Stimulated activated CD4-positive, alpha-beta T cell treated with anti-CD3 and anti-CD28 coated beads, Interleukin-15, amount 100 ng/mL, for 1 hour (primary cell): Measurements from ENCODE around the gene NAV2.

Experiments
- DNase-seq, 2 donors: peaks; one replicate each; pipeline ENCODE4 v3.0.0-alpha.2; 2020; ENCODE audit warnings: low read depth in 1 of 2, low spot score in 1 of 2

NAV2 gene

DNA sequence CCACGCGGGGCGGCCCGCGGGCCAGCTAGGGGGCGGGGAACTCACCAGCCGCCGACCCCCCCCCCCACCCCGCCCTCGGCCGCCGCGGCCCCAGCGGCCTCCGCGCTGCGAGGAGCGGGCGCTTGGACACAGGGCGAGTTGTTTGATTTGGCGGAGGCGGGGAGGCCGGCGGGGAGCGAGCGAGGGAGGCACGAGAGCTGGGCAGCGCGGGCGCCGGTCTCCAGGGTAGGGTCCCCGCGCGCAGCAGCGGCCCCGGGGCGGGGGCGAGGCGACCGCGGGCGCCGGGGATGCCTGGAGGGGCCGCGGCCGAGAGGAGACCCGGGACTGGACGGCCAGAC lies 64.4 kb downstream of the NAV2 start:
- no peak for DNase-seq

DNA sequence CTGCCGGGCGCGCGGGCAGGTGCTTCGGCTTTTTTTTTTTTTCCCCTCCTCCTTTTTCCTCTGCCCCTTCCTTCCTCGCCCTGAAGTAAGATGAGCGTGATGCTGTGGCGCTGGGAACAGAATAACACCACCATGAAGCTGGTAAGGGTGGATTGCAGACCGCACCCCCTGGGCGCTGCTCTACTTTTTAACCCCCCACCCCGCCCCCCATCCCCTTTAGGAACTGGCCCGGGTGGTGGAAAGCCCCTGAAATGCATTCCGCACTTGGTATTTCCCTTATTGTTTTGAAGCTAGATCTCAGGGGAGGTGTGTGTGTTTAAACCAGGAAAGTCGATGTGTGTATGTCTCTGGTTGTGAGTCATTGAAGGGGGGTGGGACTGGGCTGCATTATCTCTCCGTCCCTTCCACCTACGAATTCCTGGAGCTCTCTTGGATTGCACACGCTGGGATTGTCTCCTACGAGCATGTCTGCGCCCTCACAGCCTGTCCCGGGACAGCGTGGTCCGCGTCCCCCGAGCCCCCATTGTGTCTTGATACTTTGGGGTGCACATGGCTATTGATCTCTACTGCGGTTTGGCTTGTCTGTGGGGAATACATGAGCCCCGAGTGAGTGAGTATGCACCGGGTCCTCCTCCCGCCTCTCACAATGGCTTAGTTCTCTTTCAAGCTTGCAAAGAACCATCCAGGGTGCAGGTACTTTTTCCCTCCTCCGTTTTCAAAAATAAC lies 64.9 kb downstream of the NAV2 start:
- DNase-seq, result no peak

DNA sequence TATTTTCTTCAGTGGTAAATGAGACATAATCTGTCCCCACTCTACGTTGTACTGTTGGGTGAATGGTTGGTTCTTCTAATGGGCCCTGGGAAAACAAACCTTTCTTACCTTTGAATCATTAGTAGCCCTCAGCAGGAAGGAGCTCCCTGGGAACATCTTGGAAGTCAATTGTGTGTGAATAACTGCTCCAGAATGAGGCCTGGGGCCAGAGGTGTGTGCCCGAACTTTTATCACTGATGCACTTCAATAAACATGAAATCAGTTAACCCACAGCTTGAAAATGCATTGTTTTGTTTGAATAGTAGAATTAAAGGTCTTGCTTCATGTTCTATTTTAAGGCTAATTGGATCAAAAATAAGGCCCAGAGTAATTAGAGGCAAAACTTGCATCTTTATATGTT lies 67.1 kb downstream of the NAV2 start:
- DNase-seq, result no peak

DNA sequence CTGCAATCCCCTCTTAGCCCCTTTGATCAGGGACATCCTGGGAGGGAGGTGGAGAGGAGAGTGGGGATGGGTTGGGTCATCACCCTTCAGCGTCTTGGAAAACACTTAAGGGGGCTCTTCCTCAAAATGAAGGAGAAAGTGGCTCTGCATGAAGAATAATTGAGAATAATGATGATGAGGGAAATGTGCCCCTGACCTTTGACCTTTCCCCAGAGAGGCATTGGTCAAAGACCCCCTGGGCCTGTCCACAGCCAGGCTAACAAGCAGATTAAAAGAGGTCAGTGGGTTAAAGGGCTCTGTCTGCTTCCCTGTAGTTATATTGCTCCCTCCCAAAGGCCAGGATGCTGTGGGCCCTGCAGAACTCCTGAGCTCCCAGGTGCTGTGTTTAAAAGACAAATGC lies 68.7 kb downstream of the NAV2 start:
- no peak for DNase-seq

DNA sequence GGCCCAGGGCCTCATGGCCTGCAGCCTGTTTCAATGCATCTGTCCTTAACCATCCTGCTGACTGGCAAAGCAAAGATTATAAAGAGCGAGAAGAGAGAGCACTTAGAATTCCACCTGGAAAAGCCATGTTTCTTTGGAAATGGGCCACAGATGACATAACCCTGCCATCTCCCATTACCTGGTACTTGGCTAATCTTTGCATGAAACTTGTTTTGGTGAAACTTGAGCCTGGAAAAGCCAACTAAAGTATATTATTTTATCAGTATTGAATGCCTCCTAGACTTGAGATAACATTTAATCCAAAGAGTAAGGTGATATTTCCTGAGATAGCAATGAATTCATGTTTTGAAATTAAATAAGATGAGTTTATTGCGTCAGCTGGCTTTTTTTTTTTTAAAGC lies 72.6 kb downstream of the NAV2 start:
- DNase-seq, result no peak

DNA sequence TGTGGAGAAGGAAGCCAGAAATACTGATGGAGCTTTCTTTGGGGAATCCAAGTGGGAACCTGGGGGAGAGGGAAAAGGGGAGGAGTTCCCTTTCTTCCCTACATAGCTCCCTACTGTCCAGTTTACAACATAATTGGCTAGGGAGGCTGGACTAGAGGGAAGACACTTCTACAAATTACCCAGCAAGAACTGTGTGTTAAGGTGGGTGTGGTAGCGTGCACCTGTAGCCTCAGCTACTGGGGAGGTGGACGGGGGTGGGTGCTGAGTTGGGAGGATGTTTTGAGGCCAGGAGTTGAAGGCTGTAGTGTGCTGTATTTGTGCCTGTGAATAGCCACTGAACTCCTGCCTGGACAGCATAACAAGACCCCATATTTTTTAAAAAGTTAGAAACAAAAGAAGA lies 74.0 kb downstream of the NAV2 start:
- DNase-seq, result no peak

DNA sequence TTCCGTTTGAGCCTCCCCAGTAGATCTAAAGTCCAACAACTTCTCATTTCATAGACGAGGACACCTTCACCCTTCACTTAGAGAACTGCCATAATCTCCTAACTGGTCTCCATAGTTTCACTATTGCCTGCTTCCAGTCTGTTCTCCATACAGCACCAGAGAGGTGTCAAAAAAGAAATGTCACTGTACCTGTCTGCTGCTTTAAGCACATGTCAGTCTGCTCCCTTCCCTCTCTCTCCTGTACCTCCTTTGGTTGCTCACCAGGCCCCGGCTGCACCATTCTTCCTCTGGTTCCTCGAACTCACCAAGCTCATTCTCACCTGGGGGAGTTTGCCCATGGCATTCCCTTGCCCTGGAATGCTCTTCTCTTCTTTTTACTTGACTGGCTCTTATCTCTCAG lies 75.8 kb downstream of the NAV2 start:
- DNase-seq, result no peak

DNA sequence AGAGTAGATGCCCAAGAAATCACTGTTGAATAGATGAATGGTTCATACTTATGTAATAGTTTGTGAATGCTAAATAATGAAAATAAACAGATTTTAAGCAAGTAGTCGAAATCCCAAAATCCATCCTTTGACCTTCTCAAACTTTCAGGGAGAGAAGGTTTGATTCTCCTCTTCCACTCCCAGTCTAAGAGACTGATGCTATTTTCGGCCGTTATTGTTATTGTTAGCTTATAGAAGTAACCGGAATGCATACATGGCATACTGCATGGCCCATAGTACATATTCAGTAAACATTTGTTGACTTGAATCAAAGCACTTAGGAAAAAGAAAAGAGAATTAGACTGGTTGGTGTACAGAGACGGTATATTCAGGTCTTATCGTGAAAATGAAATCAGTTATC lies 76.6 kb downstream of the NAV2 start:
- no peak for DNase-seq

DNA sequence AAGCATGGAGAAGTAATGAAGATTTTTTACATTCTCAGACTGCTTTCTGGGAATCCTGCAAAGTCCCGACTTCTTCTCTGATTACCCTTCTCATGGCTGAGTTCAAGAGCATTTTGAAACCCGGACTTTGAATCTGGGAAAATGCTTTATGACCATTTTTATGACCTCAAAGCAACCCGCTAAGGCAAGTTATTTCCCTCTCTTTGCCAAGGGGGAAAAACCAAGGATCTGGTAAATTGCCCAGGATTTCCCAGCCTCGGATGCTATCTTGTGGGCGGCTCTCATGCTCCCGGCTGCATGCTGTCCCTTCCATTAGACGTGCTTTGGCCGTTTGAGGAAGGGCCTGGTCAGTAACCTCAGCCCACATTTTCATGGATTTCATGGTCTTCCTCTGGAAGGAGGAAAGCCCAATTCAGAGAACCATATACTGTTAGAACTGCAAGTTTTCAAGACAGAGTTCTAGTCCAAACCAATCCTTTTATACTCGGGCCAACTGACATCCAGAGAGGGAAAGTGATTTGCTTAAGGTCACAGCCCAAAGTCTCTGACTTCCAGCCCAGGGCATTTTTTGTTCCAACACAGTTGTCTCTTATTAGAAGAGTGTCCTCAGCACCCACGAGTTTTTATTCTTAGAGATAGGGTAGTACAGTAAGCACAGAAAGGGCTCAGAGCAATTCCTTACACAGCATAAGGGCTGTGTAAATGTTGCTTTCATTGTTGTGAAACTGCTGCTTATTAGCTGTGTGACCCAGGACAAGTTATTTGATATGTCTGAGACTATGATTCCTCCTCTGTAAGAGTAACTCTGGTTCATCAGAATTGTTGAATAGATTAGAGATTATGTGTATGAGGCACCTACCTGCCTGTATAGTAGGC lies 77.4 kb downstream of the NAV2 start:
- no peak for DNase-seq

DNA sequence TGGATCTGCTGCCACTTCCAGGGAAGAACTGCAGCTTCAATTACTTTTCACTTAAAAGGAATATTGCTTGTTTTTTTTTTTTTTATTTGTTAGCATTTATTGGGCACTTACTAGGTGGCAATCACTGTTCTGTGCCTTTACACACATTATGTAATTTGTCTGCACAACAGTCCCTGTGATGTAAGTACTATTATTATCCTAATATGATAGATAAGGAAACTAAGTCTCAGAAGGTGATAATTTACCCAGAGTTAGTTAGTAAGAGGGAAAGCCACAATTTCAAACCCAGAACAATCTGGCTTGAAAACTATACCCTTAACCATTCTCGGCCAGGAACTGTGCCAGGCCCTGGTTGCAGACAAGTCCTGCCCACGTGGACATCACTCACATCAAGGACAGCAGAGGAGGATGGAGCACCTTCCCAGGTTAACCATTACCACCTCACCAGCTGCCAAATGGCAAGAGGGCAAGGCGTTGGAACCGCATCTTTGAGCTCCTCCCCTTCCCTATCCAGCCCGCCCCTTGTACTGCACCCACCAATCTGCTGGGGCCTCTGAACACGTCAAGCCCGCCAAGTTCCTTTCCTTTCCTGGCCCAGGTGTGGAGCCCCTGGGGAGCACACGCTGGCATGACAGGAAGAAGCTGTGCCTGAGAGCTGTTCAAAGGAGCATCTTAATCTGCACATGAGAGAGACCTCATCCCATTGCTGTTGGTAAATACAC lies 78.4 kb downstream of the NAV2 start:
- DNase-seq, result no peak

DNA sequence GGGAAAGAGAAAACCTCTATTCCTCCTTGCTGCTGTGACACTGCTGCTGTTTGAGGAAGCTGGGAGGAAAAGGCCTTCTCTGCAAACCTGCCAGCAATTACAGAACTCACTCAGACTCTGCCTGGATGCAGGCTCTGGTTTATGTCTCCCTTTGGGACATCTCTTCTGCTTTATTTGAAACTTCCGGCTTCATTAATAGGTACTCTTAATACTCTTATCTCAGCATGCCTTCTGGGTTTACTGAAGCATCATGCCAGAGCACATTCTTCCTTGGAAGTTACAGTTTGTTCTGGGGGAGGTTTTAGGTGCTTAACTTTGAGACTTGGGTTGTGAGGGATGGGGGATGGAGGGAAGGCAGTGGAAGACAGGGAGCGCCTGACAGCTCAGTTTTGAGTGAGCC lies 79.9 kb downstream of the NAV2 start:
- no peak for DNase-seq

DNA sequence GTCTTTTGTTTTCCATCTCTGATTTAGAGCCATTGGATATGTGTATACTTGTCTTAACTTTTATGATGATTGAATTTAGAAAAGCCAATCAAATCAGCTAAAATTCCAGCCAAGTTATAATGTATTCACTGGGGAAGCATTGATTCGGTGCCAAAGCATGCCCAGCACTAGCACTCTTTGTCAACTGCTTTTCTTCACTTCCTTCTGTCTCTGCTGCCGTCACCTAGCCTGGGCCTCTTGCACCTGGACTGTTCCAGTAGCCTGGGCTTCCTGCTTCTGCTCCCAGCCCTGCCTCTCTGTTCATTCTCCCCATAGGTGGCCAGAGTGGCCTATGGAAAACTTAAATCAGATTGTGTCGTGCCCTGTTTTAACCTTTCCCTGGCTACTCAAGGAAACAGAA lies 80.7 kb downstream of the NAV2 start:
- DNase-seq, result no peak

DNA sequence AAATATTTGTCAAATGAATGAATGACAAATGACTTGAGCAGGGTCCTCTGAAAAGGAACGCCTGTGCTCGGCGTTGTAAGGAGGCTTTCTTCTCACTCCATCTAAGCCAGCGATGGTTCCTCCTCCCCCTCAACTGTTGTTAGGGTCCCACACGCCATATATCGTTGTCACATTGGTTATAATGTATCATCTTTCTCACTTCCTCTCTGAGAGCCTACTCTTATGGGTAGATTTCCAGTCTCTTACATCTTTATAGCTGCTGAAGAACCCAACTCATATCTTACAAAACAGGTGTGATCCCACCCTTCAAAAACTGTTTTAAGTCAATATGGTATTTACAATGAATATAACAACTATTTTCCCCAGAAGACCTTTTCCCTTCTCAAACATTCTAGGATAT lies 81.5 kb downstream of the NAV2 start:
- no peak for DNase-seq

DNA sequence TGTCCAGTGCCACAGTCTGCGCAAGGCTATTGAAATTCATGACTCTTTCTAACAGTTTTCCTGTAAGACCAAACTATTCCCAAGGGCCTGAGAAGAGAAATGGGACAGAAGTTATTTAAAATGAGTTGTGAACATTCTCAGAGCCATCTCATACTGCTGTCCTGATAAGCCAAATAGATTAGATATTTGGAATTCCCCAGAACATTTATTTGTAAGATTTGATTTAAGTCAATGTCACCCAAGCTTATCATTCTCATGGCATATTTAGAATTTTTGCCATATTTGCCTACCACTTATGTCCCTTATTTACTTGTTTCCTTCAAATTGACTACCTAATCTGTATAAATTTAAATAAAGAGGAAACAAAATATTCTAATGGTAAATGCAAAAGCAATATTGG lies 82.4 kb downstream of the NAV2 start:
- no peak for DNase-seq

DNA sequence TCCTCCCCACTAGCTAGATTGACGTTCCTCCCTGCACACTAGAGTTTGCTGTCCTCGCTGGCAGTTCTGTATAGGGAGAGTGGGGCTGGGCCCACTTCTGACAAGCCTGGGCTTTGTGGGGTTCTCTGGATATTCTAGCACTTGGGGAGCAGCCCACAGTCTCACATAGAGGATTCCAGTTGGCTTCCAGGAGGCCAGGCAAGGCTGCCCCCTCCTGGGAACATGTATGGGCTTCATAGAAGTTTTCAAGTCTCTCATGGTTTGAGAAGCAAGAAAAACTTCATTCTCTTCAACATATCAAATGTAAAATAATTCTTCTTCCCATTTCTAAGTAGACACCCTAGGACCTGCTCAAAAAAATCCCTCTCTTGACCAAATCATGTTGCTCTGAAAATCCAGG lies 87.5 kb downstream of the NAV2 start:
- DNase-seq, result no peak

DNA sequence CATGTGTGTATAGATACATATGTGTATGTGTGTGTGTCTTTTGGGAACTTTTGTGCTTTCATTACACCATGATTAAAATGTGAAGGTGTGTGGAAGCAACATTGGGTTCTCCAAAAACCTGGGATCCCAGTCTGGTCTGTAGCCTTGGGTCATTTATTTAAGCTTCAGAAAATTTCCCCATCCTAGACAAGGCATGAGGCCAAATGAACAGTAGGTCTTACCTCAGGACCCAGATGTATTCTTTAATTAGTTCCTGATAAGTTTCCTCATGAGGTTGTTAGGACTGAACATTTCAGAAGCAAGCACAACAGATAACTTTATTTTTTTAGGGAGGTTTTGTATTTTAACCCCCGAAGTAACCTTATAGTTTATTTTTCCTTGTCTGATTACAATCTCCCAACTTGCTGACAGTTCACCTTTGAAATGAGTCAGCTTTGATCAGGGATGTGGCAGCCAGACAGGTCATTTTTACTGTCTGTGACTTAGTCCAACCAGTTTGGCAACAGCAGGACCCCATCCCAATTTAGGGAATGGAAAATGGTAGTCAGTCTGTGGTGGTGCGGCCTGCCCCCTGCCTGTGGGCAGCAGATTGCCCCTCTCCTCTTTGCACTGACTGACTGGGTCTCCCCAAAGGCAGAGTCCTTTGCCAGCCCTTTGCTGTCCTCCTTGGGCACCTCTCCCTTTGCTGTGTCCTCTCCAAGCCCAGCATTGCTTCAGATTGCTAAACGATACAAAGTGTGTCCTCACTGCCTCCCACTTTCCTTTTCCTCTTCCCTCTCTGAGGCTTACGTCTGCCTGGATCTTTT lies 88.3 kb downstream of the NAV2 start:
- no peak for DNase-seq

DNA sequence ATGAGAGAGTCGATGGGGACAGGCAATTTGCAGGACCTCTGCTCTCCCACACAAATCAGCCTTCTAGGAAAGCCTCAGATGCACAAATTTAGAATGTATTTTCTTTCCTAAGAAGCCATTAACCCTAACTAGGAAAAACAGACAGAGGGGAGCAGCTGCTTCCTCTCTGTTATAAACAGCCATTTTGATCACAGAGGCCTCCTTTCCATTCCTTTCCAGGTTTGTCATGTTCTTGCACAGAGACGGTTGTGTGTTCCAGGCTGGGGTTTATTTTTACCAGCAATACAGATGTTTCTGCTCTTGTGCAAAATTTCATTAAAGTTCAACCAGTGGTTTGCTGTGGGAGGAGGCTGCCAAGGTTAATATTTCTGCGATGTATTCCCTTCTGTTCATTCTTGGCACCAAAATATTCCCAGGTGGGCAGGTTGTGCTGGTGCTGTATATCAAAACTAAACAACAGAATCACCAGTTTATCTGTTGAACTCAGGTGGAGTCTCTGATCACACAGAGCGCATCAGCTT lies 90.2 kb downstream of the NAV2 start:
- DNase-seq, result no peak

DNA sequence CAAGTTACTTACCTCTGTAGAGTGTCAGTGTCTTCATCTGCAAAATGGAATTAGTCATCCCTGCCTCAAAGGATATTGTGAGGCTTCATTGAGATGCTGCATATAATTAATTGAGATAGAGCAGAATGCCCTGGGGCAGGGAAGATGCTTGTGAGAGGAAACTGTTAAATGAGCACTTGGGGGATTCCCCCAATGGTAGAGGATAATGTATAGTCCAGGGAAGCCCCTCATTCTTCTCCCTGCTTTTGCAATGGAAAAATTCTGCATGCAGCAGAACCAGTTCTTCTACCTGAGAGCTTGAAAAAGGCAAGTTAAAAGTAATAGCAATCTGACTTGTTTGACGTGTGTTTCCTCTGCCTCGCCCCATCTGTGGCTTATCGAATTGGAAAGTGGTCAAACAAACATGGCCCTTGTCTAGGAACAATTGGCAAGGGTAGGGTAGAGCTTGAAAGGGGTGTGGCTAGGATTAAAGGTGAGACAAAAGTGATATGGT lies 90.9 kb downstream of the NAV2 start:
- DNase-seq, result no peak

DNA sequence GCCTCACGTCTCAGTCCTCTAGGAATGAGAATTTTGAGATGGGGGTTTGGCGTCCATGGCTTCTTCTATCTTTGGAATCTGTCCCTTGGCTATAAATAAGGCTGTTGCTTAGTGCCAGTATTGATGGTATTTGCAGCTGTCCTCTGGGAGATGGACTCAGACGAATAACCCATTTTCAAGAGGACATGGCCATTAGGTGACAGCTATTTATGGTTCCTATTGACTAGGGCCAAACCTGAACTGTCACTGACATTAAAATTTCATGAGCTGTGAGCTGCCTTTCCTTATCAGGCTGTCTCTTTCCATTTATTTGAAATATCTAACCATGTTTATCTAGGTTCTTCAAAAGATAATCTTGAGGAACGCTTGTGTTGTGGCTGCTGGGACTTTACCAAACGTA lies 92.7 kb downstream of the NAV2 start:
- no peak for DNase-seq

DNA sequence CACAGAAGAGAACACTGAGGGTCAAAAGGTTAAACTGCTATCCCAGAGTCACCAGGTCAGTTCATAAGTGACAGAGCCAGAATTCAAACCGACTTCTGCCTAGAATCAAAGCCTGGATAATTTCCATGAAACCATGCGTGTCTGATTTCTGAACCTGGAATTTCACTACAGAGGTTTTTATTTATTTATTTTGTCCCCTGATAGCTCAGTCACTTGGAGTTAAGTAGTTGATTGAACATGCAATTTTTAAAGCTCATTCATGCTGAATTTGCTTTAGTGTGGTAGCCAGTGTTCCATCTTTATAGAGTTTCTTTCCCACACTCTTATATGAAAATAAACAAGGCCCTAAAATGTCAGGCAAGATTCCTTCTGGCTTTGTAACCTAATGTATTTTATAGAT lies 93.2 kb downstream of the NAV2 start:
- DNase-seq, result no peak

DNA sequence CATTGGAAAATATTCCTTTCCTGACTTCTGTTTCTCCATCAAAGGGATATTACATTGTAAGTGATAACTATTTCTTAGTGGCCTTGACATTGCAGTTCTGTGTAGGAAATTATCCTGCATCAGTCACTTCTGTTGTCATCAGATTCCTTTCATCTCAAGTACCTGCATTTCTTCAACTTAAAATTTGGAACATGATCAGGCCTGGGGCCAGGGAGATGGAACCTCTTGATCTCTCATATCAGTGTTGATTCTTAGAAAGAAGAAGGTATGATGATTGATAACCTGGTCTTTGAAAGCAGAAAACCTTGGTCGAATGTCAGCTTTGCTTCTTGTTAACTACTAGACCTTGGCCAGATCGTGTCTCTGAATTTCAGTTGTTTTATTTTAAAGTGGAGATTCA lies 93.6 kb downstream of the NAV2 start:
- no peak for DNase-seq
